AG08395 (cell line): ENCODE measurements around the gene SUGP1.

Experiments
- DNase-seq: peaks from one replicate; pipeline ENCODE4 v3.0.0; 2012; ENCODE audit warnings: mixed read lengths, low spot score

Gene SUGP1

GRCh38 chr19:19303411-19303810 lies 16.9 kb downstream of the SUGP1 start:
- DNase-seq, result no peak

- no peak for DNase-seq
Measured at GRCh38 chr19:19300613-19301012, 19.7 kb downstream of the SUGP1 start.

- no peak for DNase-seq
Measured at GRCh38 chr19:19297759-19298158, 22.6 kb downstream of the SUGP1 start.

- DNase-seq, result no peak
Measured at GRCh38 chr19:19296953-19297689, 23.2 kb downstream of the SUGP1 start.

- no peak for DNase-seq
Measured at GRCh38 chr19:19294914-19295313, 25.4 kb downstream of the SUGP1 start.

- DNase-seq, result no peak
Measured at GRCh38 chr19:19292607-19293006, 27.7 kb downstream of the SUGP1 start.

- DNase-seq, result no peak
Measured at GRCh38 chr19:19285686-19286085, 34.6 kb downstream of the SUGP1 start.

GRCh38 chr19:19280561-19280960 lies 39.7 kb downstream of the SUGP1 start:
- DNase-seq, result peak; percentile 73

- DNase-seq, result no peak
Measured at GRCh38 chr19:19279853-19280252, 40.5 kb downstream of the SUGP1 start.

GRCh38 chr19:19279062-19279612 lies 41.2 kb downstream of the SUGP1 start:
- no peak for DNase-seq

GRCh38 chr19:19278315-19278714 lies 42.0 kb downstream of the SUGP1 start:
- DNase-seq, result no peak

- DNase-seq, result no peak
Measured at GRCh38 chr19:19276851-19277250, 43.5 kb downstream of the SUGP1 start.

- DNase-seq, result peak; percentile 33
Measured at GRCh38 chr19:19276386-19276785, 43.9 kb downstream of the SUGP1 start.

GRCh38 chr19:19274716-19275565 lies 45.4 kb downstream of the SUGP1 start:
- no peak for DNase-seq

GRCh38 chr19:19274146-19274545 lies 46.2 kb downstream of the SUGP1 start:
- DNase-seq, result no peak

GRCh38 chr19:19271828-19272599 lies 48.3 kb downstream of the SUGP1 start:
- DNase-seq, result no peak

GRCh38 chr19:19270749-19271571 lies 49.3 kb downstream of the SUGP1 start:
- no peak for DNase-seq

- no peak for DNase-seq
Measured at GRCh38 chr19:19269952-19270694, 50.2 kb downstream of the SUGP1 start.

GRCh38 chr19:19268453-19269385 lies 51.6 kb downstream of the SUGP1 start:
- no peak for DNase-seq
